OCI-LY1 (cell line): ENCODE data around the gene OR2V1.

Source experiments
- H2AFZ ChIP-seq: fragments of 200-600 bp; sonication (generic), shearing (Covaris generic); 2 replicates; pipeline ENCODE4 v1.6.0; 2014; ENCODE audit warnings: antibody characterized with exemption, mild to moderate bottlenecking, low read length
- H3F3A ChIP-seq: fragments of 200-600 bp; sonication (generic), shearing (Covaris generic); 2 replicates; pipeline ENCODE4 v1.6.0; 2014; ENCODE audit warnings: mild to moderate bottlenecking, antibody characterized with exemption, low read length, moderate library complexity; ENCODE audit not compliant: insufficient read depth
- H3K27ac ChIP-seq: fragments of 200-600 bp; sonication (generic); 2 replicates; pipeline ENCODE4 v1.5.1; 2014; ENCODE audit warnings: low read length, mixed run types, mild to moderate bottlenecking, low read depth; ENCODE audit not compliant: poor library complexity, severe bottlenecking
- H3K27me3 ChIP-seq: fragments of 200-600 bp; sonication (generic); 2 replicates; pipeline ENCODE4 v1.6.0; 2014; ENCODE audit warnings: antibody characterized with exemption, mild to moderate bottlenecking, low read length, moderate library complexity; ENCODE audit not compliant: insufficient read depth
- H3K36me3 ChIP-seq: fragments of 200-600 bp; sonication (generic); 2 replicates; pipeline ENCODE4 v1.6.1; 2014; ENCODE audit warnings: mild to moderate bottlenecking, antibody characterized with exemption, low read length, moderate library complexity, mixed read lengths; ENCODE audit not compliant: insufficient read depth
- H3K4me1 ChIP-seq: fragments of 200-600 bp; sonication (generic); 2 replicates; pipeline ENCODE4 v1.5.1; 2014; ENCODE audit warnings: mild to moderate bottlenecking, low read length, moderate library complexity; ENCODE audit not compliant: insufficient read depth, severe bottlenecking
- H3K4me2 ChIP-seq: fragments of 200-600 bp; sonication (generic), shearing (Covaris generic); 2 replicates; pipeline ENCODE4 v1.6.1; 2014; ENCODE audit warnings: low read length
- H3K4me3 ChIP-seq: fragments of 200-600 bp; sonication (generic); 2 replicates; pipeline ENCODE4 v1.5.1; 2014; ENCODE audit warnings: low read length, low read depth, mild to moderate bottlenecking, mixed read lengths; ENCODE audit not compliant: poor library complexity, severe bottlenecking
- H3K79me2 ChIP-seq: fragments of 200-600 bp; shearing (Covaris generic); 2 replicates; pipeline ENCODE4 v1.6.1; 2016; ENCODE audit warnings: mixed run types, low read length, mixed read lengths; ENCODE audit not compliant: insufficient read depth
- H3K9ac ChIP-seq: fragments of 200-600 bp; sonication (generic), shearing (Covaris generic); 2 replicates; pipeline ENCODE4 v1.6.1; 2014; ENCODE audit warnings: mild to moderate bottlenecking, low read length, mixed read lengths
- H3K9me2 ChIP-seq: fragments of 200-600 bp; sonication (generic), shearing (Covaris generic); 2 replicates; pipeline ENCODE4 v1.6.1; 2014; ENCODE audit warnings: low read depth, mild to moderate bottlenecking, low read length, mixed read lengths
- H3K9me3 ChIP-seq: fragments of 200-600 bp; shearing (Covaris generic); 2 replicates; pipeline ENCODE4 v1.6.1; 2014; ENCODE audit warnings: low read length, mixed read lengths
- H4K20me1 ChIP-seq: fragments of 200-600 bp; sonication (generic), shearing (Covaris generic); 2 replicates; pipeline ENCODE4 v1.6.0; 2016; ENCODE audit warnings: mild to moderate bottlenecking, low read length; ENCODE audit not compliant: insufficient read depth
- CTCF ChIP-seq: fragments of 200-600 bp; sonication (generic), shearing (Covaris generic); IDR thresholded peaks from 2 replicates; pipeline ENCODE4 v1.5.1; 2017; ENCODE audit warnings: mild to moderate bottlenecking, antibody characterized with exemption, low read length, moderate library complexity, mixed read lengths
- EZH2 ChIP-seq: fragments of 200-600 bp; sonication (generic), shearing (Covaris generic); IDR thresholded peaks from 2 replicates; pipeline ENCODE4 v1.8.0; 2017; ENCODE audit warnings: borderline replicate concordance, mixed run types, mild to moderate bottlenecking, antibody characterized with exemption, low read length, moderate library complexity, mixed read lengths

The OR2V1 gene

GRCh38 chr5:181173420-181174342 lies 42.7 kb upstream of the OR2V1 start:
- Histone ChIP-seq H3K27me3 (no peaks in the 10 kb centered on the region), H3K4me2 (peak overlapping the region; percentile 91), H3K4me3 (peak overlapping the region; percentile 73), H3K4me1 (peaks cover 45% of the 10 kb centered on the region), H2AFZ (peak overlapping the region; percentile 39), H4K20me1 (no peaks in the 10 kb centered on the region), H3K9ac (peak overlapping the region; percentile 78), H3K9me3 (no peaks in the 10 kb centered on the region), H3K36me3 (no peaks in the 10 kb centered on the region), H3K79me2 (no peaks in the 10 kb centered on the region), H3K27ac (peak overlapping the region; percentile 94), H3K9me2 (no peaks in the 10 kb centered on the region), H3F3A (no peaks in the 10 kb centered on the region)
- TF ChIP-seq CTCF (no peak; the same call in 1 of the 2 replicates), EZH2 (no peak)

GRCh38 chr5:181173027-181173419 lies 42.1 kb upstream of the OR2V1 start:
- H3K4me1 ChIP-seq: peaks cover 52% of the 10 kb centered on the region
- no peaks in the 10 kb centered on the region for H3K79me2 ChIP-seq
- peak overlapping the region; percentile 91 for H3K4me2 ChIP-seq
- H3K4me3 ChIP-seq: peak overlapping the region; percentile 73
- H3K9me2 ChIP-seq: no peaks in the 10 kb centered on the region
- no peaks in the 10 kb centered on the region for H3K9me3 ChIP-seq
- peak overlapping the region; percentile 78 for H3K9ac ChIP-seq
- no peaks in the 10 kb centered on the region for H3K27me3 ChIP-seq
- H3K27ac ChIP-seq: peak overlapping the region; percentile 94
- no peaks in the 10 kb centered on the region for H3K36me3 ChIP-seq
- TF ChIP-seq CTCF (peak; percentile 74), EZH2 (no peak)
- H3F3A ChIP-seq: no peaks in the 10 kb centered on the region
- H4K20me1 ChIP-seq: no peaks in the 10 kb centered on the region
- H2AFZ ChIP-seq: peak overlapping the region; percentile 39

- Histone ChIP-seq H3K27me3 (no peaks in the 10 kb centered on the region), H3K4me1 (peaks cover 64% of the 10 kb centered on the region), H3K4me2 (peak overlapping the region; percentile 91; the same call in 1 of the 2 replicates), H3K9me3 (no peaks in the 10 kb centered on the region), H3K36me3 (no peaks in the 10 kb centered on the region), H2AFZ (no peak overlapping the region), H4K20me1 (no peaks in the 10 kb centered on the region), H3K79me2 (no peaks in the 10 kb centered on the region), H3F3A (no peaks in the 10 kb centered on the region), H3K9me2 (no peaks in the 10 kb centered on the region), H3K27ac (peak overlapping the region; percentile 4), H3K4me3 (peak overlapping the region; percentile 73), H3K9ac (no peak overlapping the region)
- TF ChIP-seq CTCF: no peak
- TF ChIP-seq EZH2: no peak
Measured at GRCh38 chr5:181171782-181172181, 40.8 kb upstream of the OR2V1 start.
